K562 (cell line): ENCODE data around the gene GPR148.

Experiments used
- EGR1 ChIP-seq: fragments of 450-650 bp; conservative IDR thresholded peaks from 2 replicates; pipeline ENCODE4 v1.6.1; 2017; ENCODE audit warnings: mild to moderate bottlenecking
- MAZ ChIP-seq, 2 experiments: fragments of 450-650 bp in 1 of 2; sonication (generic) in 1 of 2; formaldehyde crosslinking; IDR thresholded peaks in 1 of 2; conservative IDR thresholded peaks in 1 of 2; 2 replicates each; pipeline versions ENCODE4 v1.4.0 to v1.5.0; 2020; ENCODE audit warnings: mild to moderate bottlenecking in 1 of 2, missing genetic modification reagents in 1 of 2
- POLR3A ChIP-seq: IDR thresholded peaks from 2 replicates; pipeline ENCODE4 v1.6.1; 2011; ENCODE audit warnings: borderline replicate concordance, mild to moderate bottlenecking, moderate library complexity; ENCODE audit not compliant: insufficient read length, insufficient read depth; ENCODE audit errors: extremely low read depth
- ZNF146 ChIP-seq: IDR thresholded peaks from one replicate; pipeline ENCODE4 v1.6.1; 2018; ENCODE audit warnings: missing compliant biosample characterization; ENCODE audit not compliant: unreplicated experiment

DNA sequence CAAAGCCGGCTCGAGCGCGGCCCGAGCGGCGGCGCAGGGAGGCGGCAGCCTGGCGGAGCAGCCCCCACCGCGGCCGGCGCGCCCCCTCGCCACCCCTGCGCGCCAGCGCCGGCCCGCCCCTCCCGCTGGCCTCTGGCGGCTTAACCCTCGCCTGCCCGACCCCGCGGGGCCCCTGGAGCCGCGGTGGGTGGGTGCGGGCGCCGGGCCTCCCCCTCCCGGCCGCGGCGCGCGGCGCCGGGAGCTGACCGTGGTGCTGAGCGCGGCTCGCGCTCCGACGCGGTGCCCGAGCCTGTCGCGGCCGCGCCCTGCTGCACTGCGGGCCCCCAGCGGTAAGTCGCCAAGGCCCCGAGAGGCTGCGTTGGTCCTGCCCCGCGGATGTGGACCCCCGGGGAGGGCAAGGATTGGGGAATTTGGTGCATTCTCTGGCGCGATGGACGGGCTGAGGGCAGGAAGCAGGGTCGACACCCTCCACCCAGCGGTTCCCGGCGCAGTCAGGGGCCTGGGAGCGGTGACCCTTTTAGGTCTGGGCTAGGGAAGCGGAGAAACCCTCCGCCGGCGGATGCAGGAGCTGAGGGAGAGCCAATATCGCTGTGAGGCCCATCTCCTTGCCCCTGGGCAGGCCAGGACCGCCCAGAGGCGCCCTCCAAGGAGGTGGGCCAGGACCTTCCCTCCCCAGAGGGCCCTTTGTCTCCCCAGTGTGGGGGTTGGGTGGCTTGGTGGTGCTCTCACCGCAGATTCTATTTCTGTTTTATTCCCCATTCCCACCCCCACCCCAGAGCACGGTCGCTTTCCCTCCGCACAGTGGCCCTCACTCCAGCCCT is 27.4 kb downstream of the GPR148 start:
- TF ChIP-seq POLR3A (no peak), EGR1 (no peak), ZNF146 (CRISPR knock-in tag) (no peak), MAZ (CRISPR knock-in tag; conservative IDR thresholded peaks at IDR 0.05 in 1 of 2, IDR thresholded peaks at IDR 0.05 in 1 of 2) (no peak)
